CD4-positive, alpha-beta T cell treated with Interleukin-4 for 4 hours (primary cell): ENCODE measurements around the gene UCK2.

Experiments
- DNase-seq: peaks from one replicate; pipeline ENCODE4 v3.0.0-alpha.2; 2020

Gene UCK2

GRCh38 chr1:165884009-165884689, 56.7 kb downstream of the UCK2 start:
- DNase-seq = no peak

- DNase-seq = no peak
Observed at GRCh38 chr1:165884690-165885304, 57.4 kb downstream of the UCK2 start.

- no peak for DNase-seq
Observed at GRCh38 chr1:165885305-165885694, 57.9 kb downstream of the UCK2 start.

- DNase-seq = no peak
Observed at GRCh38 chr1:165886193-165886592, 58.8 kb downstream of the UCK2 start.

GRCh38 chr1:165886983-165887382, 59.6 kb downstream of the UCK2 start:
- DNase-seq = no peak

- DNase-seq = no peak
Observed at GRCh38 chr1:165887877-165888551, 60.6 kb downstream of the UCK2 start.

GRCh38 chr1:165888552-165888920, 61.1 kb downstream of the UCK2 start:
- no peak for DNase-seq

GRCh38 chr1:165890684-165891083, 63.3 kb downstream of the UCK2 start:
- DNase-seq = no peak

- DNase-seq = no peak
Observed at GRCh38 chr1:165891111-165891860, 63.9 kb downstream of the UCK2 start.

- no peak for DNase-seq
Observed at GRCh38 chr1:165892935-165893334, 65.5 kb downstream of the UCK2 start.

- DNase-seq = no peak
Observed at GRCh38 chr1:165893507-165893906, 66.1 kb downstream of the UCK2 start.

- no peak for DNase-seq
Observed at GRCh38 chr1:165894591-165894990, 67.2 kb downstream of the UCK2 start.

- no peak for DNase-seq
Observed at GRCh38 chr1:165895451-165895871, 68.0 kb downstream of the UCK2 start.

- no peak for DNase-seq
Observed at GRCh38 chr1:165896277-165896676, 68.9 kb downstream of the UCK2 start.

- DNase-seq = no peak
Observed at GRCh38 chr1:165897326-165898303, 70.2 kb downstream of the UCK2 start.

- DNase-seq = no peak
Observed at GRCh38 chr1:165898837-165899236, 71.4 kb downstream of the UCK2 start.

- no peak for DNase-seq
Observed at GRCh38 chr1:165899461-165899941, 72.1 kb downstream of the UCK2 start.

GRCh38 chr1:165900576-165901380, 73.4 kb downstream of the UCK2 start:
- DNase-seq = no peak

- no peak for DNase-seq
Observed at GRCh38 chr1:165902565-165902964, 75.2 kb downstream of the UCK2 start.

- no peak for DNase-seq
Observed at GRCh38 chr1:165903672-165904071, 76.3 kb downstream of the UCK2 start.

GRCh38 chr1:165904948-165905347, 77.5 kb downstream of the UCK2 start:
- no peak for DNase-seq
